ENCODE data around the gene MAML3. TPM values are rescaled to one million over a fixed set of nuclear protein-coding genes. Genes with fewer than 3 reads are reported as not detected.

MAML3 gene
- total and polyA plus RNA-seq, 10 donors = 0.63 to 18.4 (median 12.7) TPM

DNA sequence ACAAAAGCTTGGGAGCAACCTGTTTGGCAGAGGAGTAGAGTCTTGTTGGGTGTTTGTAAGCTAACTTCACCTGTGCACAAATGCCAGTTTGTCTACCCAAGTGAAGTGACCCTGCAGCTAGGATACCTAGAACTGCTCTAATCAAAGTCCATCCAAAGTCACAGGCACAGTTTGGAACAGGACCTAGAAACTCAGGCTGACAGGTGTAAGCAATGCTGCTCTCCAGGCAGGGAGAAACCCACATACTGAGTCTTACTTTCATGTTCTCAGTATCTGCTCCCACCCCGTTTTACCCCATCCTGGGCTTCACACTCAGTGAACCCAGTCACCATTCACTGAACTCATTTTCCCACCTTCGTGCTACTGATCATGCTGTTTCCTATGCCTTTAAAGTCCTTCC lies 40.3 kb downstream of the MAML3 start:
- intact Hi-C loops (cut with DNase I; ENCODE audit: low total_unique reads) = no loop called here
- no peak overlapping the region for H3K4me3 ChIP-seq
- H3K27me3 ChIP-seq (replicated peaks in 1 of 7) = no peaks in the 10 kb centered on the region
- DNase-seq = no peak
- H3K9me3 ChIP-seq = no peaks in the 10 kb centered on the region
- no peak for TF ChIP-seq POLR2AphosphoS5 (IDR thresholded peaks at IDR 0.05)
- TF ChIP-seq, protein P1, sequence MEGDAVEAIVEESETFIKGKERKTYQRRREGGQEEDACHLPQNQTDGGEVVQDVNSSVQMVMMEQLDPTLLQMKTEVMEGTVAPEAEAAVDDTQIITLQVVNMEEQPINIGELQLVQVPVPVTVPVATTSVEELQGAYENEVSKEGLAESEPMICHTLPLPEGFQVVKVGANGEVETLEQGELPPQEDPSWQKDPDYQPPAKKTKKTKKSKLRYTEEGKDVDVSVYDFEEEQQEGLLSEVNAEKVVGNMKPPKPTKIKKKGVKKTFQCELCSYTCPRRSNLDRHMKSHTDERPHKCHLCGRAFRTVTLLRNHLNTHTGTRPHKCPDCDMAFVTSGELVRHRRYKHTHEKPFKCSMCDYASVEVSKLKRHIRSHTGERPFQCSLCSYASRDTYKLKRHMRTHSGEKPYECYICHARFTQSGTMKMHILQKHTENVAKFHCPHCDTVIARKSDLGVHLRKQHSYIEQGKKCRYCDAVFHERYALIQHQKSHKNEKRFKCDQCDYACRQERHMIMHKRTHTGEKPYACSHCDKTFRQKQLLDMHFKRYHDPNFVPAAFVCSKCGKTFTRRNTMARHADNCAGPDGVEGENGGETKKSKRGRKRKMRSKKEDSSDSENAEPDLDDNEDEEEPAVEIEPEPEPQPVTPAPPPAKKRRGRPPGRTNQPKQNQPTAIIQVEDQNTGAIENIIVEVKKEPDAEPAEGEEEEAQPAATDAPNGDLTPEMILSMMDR (IDR thresholded peaks at IDR 0.05 in 8 of 11, conservative IDR thresholded peaks at IDR 0.05 in 3 of 11) = no peak
- TF ChIP-seq POLR2A (IDR thresholded peaks at IDR 0.05) = no peak
- WGBS, 5 donors = 51 to 75% (median 63%) methylated on average over 2 of the region's 2 CpGs
- peaks cover 0 to 24% (median 7%) of the 10 kb centered on the region in 6 donors for H3K4me1 ChIP-seq
- H3K27ac ChIP-seq = no peak overlapping the region
- H3K36me3 ChIP-seq = no peaks in the 10 kb centered on the region

DNA sequence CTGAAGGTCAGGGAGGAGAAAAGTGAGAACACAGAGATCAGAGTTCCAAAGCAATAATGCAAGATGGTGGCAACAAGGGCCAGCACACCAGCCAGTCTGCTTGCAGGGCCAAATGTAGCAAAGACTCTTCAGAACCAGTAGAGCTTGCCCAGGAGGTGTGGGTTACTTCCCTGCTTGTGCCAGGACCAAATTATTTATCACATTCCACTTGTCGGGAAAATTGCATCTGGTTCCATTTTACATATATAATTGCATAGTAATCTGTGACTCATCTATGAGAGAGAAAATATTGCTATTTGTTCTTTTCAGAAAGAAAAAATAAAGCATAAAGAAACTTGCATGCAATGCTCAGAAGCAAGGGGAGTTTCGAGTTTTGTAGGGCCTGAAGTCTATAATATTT lies 41.4 kb downstream of the MAML3 start:
- H3K4me3 ChIP-seq = no peak overlapping the region
- H3K4me1 ChIP-seq = peaks cover 0 to 25% (median 7%) of the 10 kb centered on the region in 6 donors
- no peak overlapping the region for H3K27ac ChIP-seq
- no peaks in the 10 kb centered on the region for H3K27me3 ChIP-seq (replicated peaks in 1 of 7)
- H3K9me3 ChIP-seq = no peaks in the 10 kb centered on the region
- TF ChIP-seq, protein P1 (IDR thresholded peaks at IDR 0.05 in 8 of 11, conservative IDR thresholded peaks at IDR 0.05 in 3 of 11) = no peak
- no peak for TF ChIP-seq POLR2A (IDR thresholded peaks at IDR 0.05)
- TF ChIP-seq POLR2AphosphoS5 (IDR thresholded peaks at IDR 0.05) = no peak
- 84 to 94% (median 92%) methylated on average over 2 of the region's 2 CpGs for WGBS, 5 donors
- DNase-seq = no peak
- H3K36me3 ChIP-seq = no peaks in the 10 kb centered on the region
- intact Hi-C loops (cut with DNase I; ENCODE audit: low total_unique reads) = no loop called here

DNA sequence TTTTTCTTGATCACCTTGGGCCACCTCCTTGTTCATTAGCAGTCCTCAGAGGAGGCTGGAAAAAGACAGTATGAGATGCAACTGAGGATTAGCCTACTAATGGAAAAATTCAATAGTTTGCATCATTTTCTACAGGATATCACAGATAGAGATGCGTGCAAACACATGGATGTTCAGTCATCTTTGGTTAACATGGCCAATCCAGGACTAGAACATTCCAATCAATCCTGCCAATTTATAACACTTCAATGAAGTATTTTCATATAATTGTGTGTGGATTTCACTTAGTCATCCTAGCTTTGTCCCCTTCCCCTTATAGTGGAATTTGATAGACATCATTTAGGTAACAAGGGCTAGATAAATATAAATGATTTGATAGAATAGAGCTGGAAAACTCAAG lies 42.7 kb downstream of the MAML3 start:
- intact Hi-C loops (cut with DNase I; ENCODE audit: low total_unique reads) = no loop called here

DNA sequence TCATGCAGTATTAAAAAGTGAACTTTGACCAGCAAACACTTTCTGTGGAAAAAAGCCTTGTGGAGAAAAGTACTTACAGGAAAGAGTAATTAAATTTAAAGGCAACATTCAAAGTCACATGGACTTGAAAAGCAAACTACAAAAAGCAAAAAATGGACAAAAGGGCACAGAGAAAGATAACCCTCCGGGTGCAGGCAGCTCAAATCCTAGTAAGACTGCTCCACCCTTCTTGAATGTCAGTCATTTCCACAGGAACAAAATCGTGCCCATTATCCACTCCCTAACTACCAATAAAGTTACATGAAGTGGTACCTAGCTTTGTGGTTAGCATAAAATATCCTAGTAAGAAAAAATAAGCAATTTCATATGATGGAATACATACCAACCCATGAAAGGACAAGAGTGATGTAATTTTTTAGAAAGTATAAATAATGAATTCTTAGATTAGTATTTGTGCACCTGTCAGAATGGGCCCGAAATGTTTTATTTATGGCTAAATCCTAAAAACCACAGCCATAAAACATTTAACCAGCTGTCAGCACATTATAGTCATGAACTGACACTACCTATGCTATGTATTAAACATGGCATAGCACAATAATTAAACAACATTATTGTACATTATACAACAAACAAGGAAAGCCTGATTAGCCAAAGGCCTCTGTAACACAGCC lies 43.3 kb downstream of the MAML3 start:
- intact Hi-C loops (cut with DNase I; ENCODE audit: low total_unique reads) = no loop called here
- Histone ChIP-seq H3K4me1 (peaks cover 0 to 19% (median 3%) of the 10 kb centered on the region in 6 donors), H3K27me3 (replicated peaks in 1 of 7) (no peaks in the 10 kb centered on the region), H3K36me3 (no peaks in the 10 kb centered on the region), H3K27ac (no peak overlapping the region), H3K9me3 (no peaks in the 10 kb centered on the region), H3K4me3 (no peak overlapping the region)
- no peak for DNase-seq
- WGBS, 5 donors = 64 to 78% (median 69%) methylated on average over 3 of the region's 3 CpGs
- no peak for TF ChIP-seq POLR2A (IDR thresholded peaks at IDR 0.05)

More for the DNA sequence above, 42.7 kb downstream of the MAML3 start:
- DNase-seq = no peak
- Histone ChIP-seq H3K4me1 (peaks cover 0 to 19% (median 3%) of the 10 kb centered on the region in 6 donors), H3K4me3 (no peak overlapping the region), H3K27me3 (replicated peaks in 1 of 7) (no peaks in the 10 kb centered on the region), H3K9me3 (no peaks in the 10 kb centered on the region), H3K27ac (no peak overlapping the region), H3K36me3 (no peaks in the 10 kb centered on the region)
- WGBS, 5 donors = 75 to 95% (median 91%) methylated on average over 1 of the region's 1 CpG
- TF ChIP-seq POLR2AphosphoS5 (IDR thresholded peaks at IDR 0.05) (no peak), POLR2A (IDR thresholded peaks at IDR 0.05) (no peak)
- TF ChIP-seq, protein P1 (IDR thresholded peaks at IDR 0.05 in 8 of 11, conservative IDR thresholded peaks at IDR 0.05 in 3 of 11) = no peak

All from spleen (tissue), 11 donors.